Measurements from ENCODE around the gene SLC22A13. TPM values are rescaled to one million over a fixed set of nuclear protein-coding genes. Genes with fewer than 3 reads are reported as not detected.

SLC22A13 gene
- total RNA-seq, 2 donors from 2014 or later = 0.99 to 2.2 TPM

- no peak for TF ChIP-seq CTCF (IDR thresholded peaks at IDR 0.05)
- Histone ChIP-seq H3K4me1 (ENCODE audit: control insufficient read depth in 1 of 2, low read depth in 2 of 2) (no peaks in the 10 kb centered on the region), H3K9me3 (no peaks in the 10 kb centered on the region), H3K36me3 (no peaks in the 10 kb centered on the region), H3K27me3 (replicated peaks; ENCODE audit: insufficient read depth) (no peaks in the 10 kb centered on the region), H3K4me3 (no peak overlapping the region), H3K27ac (no peak overlapping the region)
- no peak for DNase-seq (ENCODE audit: low spot score)
- ATAC-seq (ENCODE audit: insufficient number of reproducible peaks, low FRiP score, low read depth) = no peak
These were observed 10.0 kb downstream of the SLC22A13 start for GRCh38 chr3:38275658-38276057.

- no peak for DNase-seq (ENCODE audit: low spot score)
- H3K4me3 ChIP-seq = no peak overlapping the region
- no peaks in the 10 kb centered on the region for H3K36me3 ChIP-seq
- H3K9me3 ChIP-seq = no peaks in the 10 kb centered on the region
- no peak for ATAC-seq (ENCODE audit: insufficient number of reproducible peaks, low FRiP score, low read depth)
- no peaks in the 10 kb centered on the region for H3K27me3 ChIP-seq (replicated peaks; ENCODE audit: insufficient read depth)
- TF ChIP-seq CTCF (IDR thresholded peaks at IDR 0.05) = no peak
- no peaks in the 10 kb centered on the region for H3K4me1 ChIP-seq (ENCODE audit: control insufficient read depth in 1 of 2, low read depth in 2 of 2)
- H3K27ac ChIP-seq = no peak overlapping the region
These were observed 10.7 kb downstream of the SLC22A13 start for GRCh38 chr3:38276081-38276916.

- H3K27me3 ChIP-seq (replicated peaks; ENCODE audit: insufficient read depth) = no peaks in the 10 kb centered on the region
- DNase-seq (ENCODE audit: low spot score) (no peak), ATAC-seq (ENCODE audit: insufficient number of reproducible peaks, low FRiP score, low read depth) (no peak)
- H3K9me3 ChIP-seq = no peaks in the 10 kb centered on the region
- no peaks in the 10 kb centered on the region for H3K4me1 ChIP-seq (ENCODE audit: control insufficient read depth in 1 of 2, low read depth in 2 of 2)
- no peak overlapping the region for H3K27ac ChIP-seq
- no peak for TF ChIP-seq CTCF (IDR thresholded peaks at IDR 0.05)
- H3K4me3 ChIP-seq = no peak overlapping the region
- H3K36me3 ChIP-seq = no peaks in the 10 kb centered on the region
These were observed 11.5 kb downstream of the SLC22A13 start for GRCh38 chr3:38276917-38277630.

GRCh38 chr3:38278841-38279240 is 13.2 kb downstream of the SLC22A13 start:
- no peaks in the 10 kb centered on the region for H3K4me1 ChIP-seq (ENCODE audit: control insufficient read depth in 1 of 2, low read depth in 2 of 2)
- H3K27ac ChIP-seq = no peak overlapping the region
- H3K36me3 ChIP-seq = no peaks in the 10 kb centered on the region
- no peaks in the 10 kb centered on the region for H3K27me3 ChIP-seq (replicated peaks; ENCODE audit: insufficient read depth)
- H3K9me3 ChIP-seq = no peaks in the 10 kb centered on the region
- no peak for TF ChIP-seq CTCF (IDR thresholded peaks at IDR 0.05)
- ATAC-seq (ENCODE audit: insufficient number of reproducible peaks, low FRiP score, low read depth) (no peak), DNase-seq (ENCODE audit: low spot score) (no peak)
- no peak overlapping the region for H3K4me3 ChIP-seq

GRCh38 chr3:38281895-38282686 is 16.5 kb downstream of the SLC22A13 start, which contains the start of gene SLC22A14:
Gene SLC22A14, plus strand, starts transcription at chr3:38282294. Its CDS starts 23,733 bp downstream, at chr3:38306027.
- Histone ChIP-seq H3K9me3 (no peaks in the 10 kb centered on the region), H3K27me3 (replicated peaks; ENCODE audit: insufficient read depth) (no peaks in the 10 kb centered on the region), H3K4me3 (no peak within 1 kb of the TSS), H3K4me1 (ENCODE audit: control insufficient read depth in 1 of 2, low read depth in 2 of 2) (no peaks in the 10 kb centered on the region), H3K36me3 (no peaks in the 10 kb centered on the region), H3K27ac (no peak within 1 kb of the TSS)
- TF ChIP-seq CTCF (IDR thresholded peaks at IDR 0.05) = no peak
- DNase-seq (ENCODE audit: low spot score) = no peak
- no peak for ATAC-seq (ENCODE audit: insufficient number of reproducible peaks, low FRiP score, low read depth)
